SK-MEL-5 (cell line): ENCODE results near the gene THSD4. TPM values are rescaled to one million over a fixed set of nuclear protein-coding genes. Genes with fewer than 3 reads are reported as not detected.

Experiments
- DNase-seq: peaks from one replicate; pipeline ENCODE4 v3.0.0-alpha.2; 2016; ENCODE audit warnings: low read depth, low spot score
- in situ Hi-C: cut with HindIII; loops from 2 replicates; pipeline ENCODE4 v1.10.0; 2016; ENCODE audit warnings: low sequenced_read_pairs, high pct_unique_total_duplicates, low pct_unique_long_range_greater_than_20kb
- total RNA-seq: library from RNA; depleted of rRNA; stranded (reverse); fragments of >200 nt; shearing (Covaris generic); gene quantifications from 2 replicates; pipeline ENCODE4 v1.2.3, GENCODE V29; 2014

The THSD4 gene
- total RNA-seq, 1 experiment from 2014 or later: 0.50 TPM

- in situ Hi-C loops: no loop called here
These were observed 386.8 kb downstream of the THSD4 start for GRCh38 chr15:71502077-71502432.

GRCh38 chr15:71505962-71506361 is 390.7 kb downstream of the THSD4 start:
- DNase-seq: no peak
- in situ Hi-C loops: no loop called here

More at GRCh38 chr15:71502077-71502432, 386.8 kb downstream of the THSD4 start:
- no peak for DNase-seq

- in situ Hi-C loops: no loop called here
- DNase-seq: no peak
These were observed 391.7 kb downstream of the THSD4 start for GRCh38 chr15:71506946-71507345.

GRCh38 chr15:71508081-71508682 is 392.9 kb downstream of the THSD4 start:
- DNase-seq: no peak
- in situ Hi-C loops: no loop called here

GRCh38 chr15:71509139-71509538 is 393.9 kb downstream of the THSD4 start:
- in situ Hi-C loops: no loop called here
- no peak for DNase-seq

GRCh38 chr15:71510763-71511162 is 395.5 kb downstream of the THSD4 start:
- in situ Hi-C loops: no loop called here
- DNase-seq: no peak

GRCh38 chr15:71511796-71512681 is 396.8 kb downstream of the THSD4 start:
- in situ Hi-C loops: no loop called here
- DNase-seq: no peak

- in situ Hi-C loops: no loop called here
- no peak for DNase-seq
These were observed 397.4 kb downstream of the THSD4 start for GRCh38 chr15:71512682-71513006.

- DNase-seq: no peak
- in situ Hi-C loops: no loop called here
These were observed 400.3 kb downstream of the THSD4 start for GRCh38 chr15:71515375-71516186.

GRCh38 chr15:71517751-71518150 is 402.5 kb downstream of the THSD4 start:
- in situ Hi-C loops: no loop called here
- DNase-seq: no peak

GRCh38 chr15:71518661-71519060 is 403.4 kb downstream of the THSD4 start:
- DNase-seq: no peak
- in situ Hi-C loops: no loop called here

- no peak for DNase-seq
- in situ Hi-C loops: no loop called here
These were observed 411.0 kb downstream of the THSD4 start for GRCh38 chr15:71526060-71526820.

- in situ Hi-C loops: no loop called here
These were observed 414.1 kb downstream of the THSD4 start for GRCh38 chr15:71529361-71529760.

GRCh38 chr15:71530116-71530515 is 414.8 kb downstream of the THSD4 start:
- DNase-seq: no peak
- in situ Hi-C loops: no loop called here

More at GRCh38 chr15:71529361-71529760, 414.1 kb downstream of the THSD4 start:
- DNase-seq: no peak

- in situ Hi-C loops: no loop called here
These were observed 417.7 kb downstream of the THSD4 start for GRCh38 chr15:71532994-71533393.

GRCh38 chr15:71538181-71538580 is 422.9 kb downstream of the THSD4 start:
- DNase-seq: no peak
- in situ Hi-C loops: no loop called here

More at GRCh38 chr15:71532994-71533393, 417.7 kb downstream of the THSD4 start:
- peak; percentile 58 for DNase-seq

- no peak for DNase-seq
- in situ Hi-C loops: no loop called here
These were observed 426.5 kb downstream of the THSD4 start for GRCh38 chr15:71541746-71542145.

GRCh38 chr15:71542836-71543235 is 427.6 kb downstream of the THSD4 start:
- no peak for DNase-seq

More at GRCh38 chr15:71542836-71543235, 427.6 kb downstream of the THSD4 start:
- in situ Hi-C loops: no loop called here
